C4-2B (cell line): ENCODE results near the gene DPCD.
"Not testable (repeated sequence)": the region's sequence is repeated elsewhere in the genome, so short reads cannot be mapped to it uniquely, and the experiment has no call there.

Experiments
- ZFX ChIP-seq: fragments of 450-650 bp; IDR thresholded peaks from 2 replicates; pipeline ENCODE4 v1.6.1; 2017
- TF ChIP-seq, protein P1 (sequence below): fragments of 450-650 bp; conservative IDR thresholded peaks from 2 replicates; pipeline ENCODE4 v1.5.1; 2017; ENCODE audit warnings: mild to moderate bottlenecking

DNA sequence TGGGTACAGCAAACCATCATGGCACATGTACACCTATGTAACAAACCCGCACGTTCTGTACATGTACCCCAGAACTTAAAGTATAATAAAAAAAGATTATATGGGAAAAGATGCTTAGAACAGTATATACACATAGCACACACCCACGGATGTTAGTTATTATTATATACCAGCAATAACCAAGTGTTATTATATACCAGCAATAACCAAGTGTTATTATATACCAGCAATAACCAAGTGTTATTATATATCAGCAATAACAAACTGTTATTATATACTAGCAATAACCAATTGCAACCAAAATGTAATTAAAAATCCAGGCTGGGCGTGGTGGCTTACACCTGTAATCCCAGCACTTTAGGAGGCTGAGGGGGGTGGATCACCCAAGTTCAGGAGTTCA is 45.4 kb downstream of the DPCD start:
- TF ChIP-seq, protein P1, sequence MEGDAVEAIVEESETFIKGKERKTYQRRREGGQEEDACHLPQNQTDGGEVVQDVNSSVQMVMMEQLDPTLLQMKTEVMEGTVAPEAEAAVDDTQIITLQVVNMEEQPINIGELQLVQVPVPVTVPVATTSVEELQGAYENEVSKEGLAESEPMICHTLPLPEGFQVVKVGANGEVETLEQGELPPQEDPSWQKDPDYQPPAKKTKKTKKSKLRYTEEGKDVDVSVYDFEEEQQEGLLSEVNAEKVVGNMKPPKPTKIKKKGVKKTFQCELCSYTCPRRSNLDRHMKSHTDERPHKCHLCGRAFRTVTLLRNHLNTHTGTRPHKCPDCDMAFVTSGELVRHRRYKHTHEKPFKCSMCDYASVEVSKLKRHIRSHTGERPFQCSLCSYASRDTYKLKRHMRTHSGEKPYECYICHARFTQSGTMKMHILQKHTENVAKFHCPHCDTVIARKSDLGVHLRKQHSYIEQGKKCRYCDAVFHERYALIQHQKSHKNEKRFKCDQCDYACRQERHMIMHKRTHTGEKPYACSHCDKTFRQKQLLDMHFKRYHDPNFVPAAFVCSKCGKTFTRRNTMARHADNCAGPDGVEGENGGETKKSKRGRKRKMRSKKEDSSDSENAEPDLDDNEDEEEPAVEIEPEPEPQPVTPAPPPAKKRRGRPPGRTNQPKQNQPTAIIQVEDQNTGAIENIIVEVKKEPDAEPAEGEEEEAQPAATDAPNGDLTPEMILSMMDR = not testable (repeated sequence)
- TF ChIP-seq ZFX = not testable (repeated sequence)
